SK-N-SH treated with all-trans-retinoic acid at 6 μM for 48 hours (cell line): ENCODE measurements around the gene SNX11.

Experiments
- ATAC-seq: fragments of 200-7000 bp; cut with Tn5 transposase; 3 replicates; pipeline ENCODE4 v1.9.1; 2020; ENCODE audit warnings: mild to moderate bottlenecking, moderate library complexity
- ARNTL ChIP-seq: fragments of 450-650 bp; formaldehyde crosslinking; IDR thresholded peaks from 2 replicates; pipeline ENCODE4 v1.5.0; 2020; ENCODE audit warnings: low read depth, mild to moderate bottlenecking, moderate library complexity, borderline replicate concordance
- BACH2 ChIP-seq: fragments of 250-450 bp; sonication (Bioruptor Pico); IDR thresholded peaks from 2 replicates; pipeline ENCODE4 v1.9.0; 2021; ENCODE audit warnings: mild to moderate bottlenecking, borderline replicate concordance
- CSDC2 ChIP-seq: fragments of 250-450 bp; sonication (Bioruptor Pico); IDR thresholded peaks from 2 replicates; pipeline ENCODE4 v1.5.0; 2020; ENCODE audit warnings: mild to moderate bottlenecking, moderate library complexity
- ESRRG ChIP-seq: fragments of 250-450 bp; sonication (Bioruptor Pico); IDR thresholded peaks from 2 replicates; pipeline ENCODE4 v1.6.1; 2021; ENCODE audit warnings: mild to moderate bottlenecking
- GLIS3 ChIP-seq: fragments of 250-450 bp; sonication (Bioruptor Pico); IDR thresholded peaks from 2 replicates; pipeline ENCODE4 v1.5.0; 2020; ENCODE audit warnings: mild to moderate bottlenecking, moderate library complexity
- ISL1 ChIP-seq: fragments of 250-450 bp; sonication (Bioruptor Pico); IDR thresholded peaks from 2 replicates; pipeline ENCODE4 v2.1.2; 2022; ENCODE audit warnings: mild to moderate bottlenecking, moderate library complexity
- PPARA ChIP-seq: fragments of 250-450 bp; sonication (Bioruptor Pico); IDR thresholded peaks from 2 replicates; pipeline ENCODE4 v1.5.0; 2020; ENCODE audit warnings: mild to moderate bottlenecking, borderline replicate concordance
- RARB ChIP-seq: fragments of 250-450 bp; sonication (Bioruptor Pico); IDR thresholded peaks from 2 replicates; pipeline ENCODE4 v1.8.0; 2021; ENCODE audit warnings: mild to moderate bottlenecking, moderate library complexity
- SNAI2 ChIP-seq: fragments of 250-450 bp; sonication (Bioruptor Pico); IDR thresholded peaks from 2 replicates; pipeline ENCODE4 v1.5.0; 2020; ENCODE audit warnings: mild to moderate bottlenecking, moderate library complexity
- TCF4 ChIP-seq: fragments of 250-450 bp; sonication (Bioruptor Pico); IDR thresholded peaks from 2 replicates; pipeline ENCODE4 v1.8.0; 2021; ENCODE audit warnings: mild to moderate bottlenecking, moderate library complexity, borderline replicate concordance
- TOX ChIP-seq: fragments of 250-450 bp; sonication (Bioruptor Pico); IDR thresholded peaks from 2 replicates; pipeline ENCODE4 v1.8.0; 2021; ENCODE audit warnings: mild to moderate bottlenecking, moderate library complexity, borderline replicate concordance
- ZFP3 ChIP-seq: fragments of 250-450 bp; sonication (Bioruptor Pico); IDR thresholded peaks from 2 replicates; pipeline ENCODE4 v1.5.0; 2020; ENCODE audit warnings: mild to moderate bottlenecking, moderate library complexity
- ZFP30 ChIP-seq: fragments of 450-650 bp; formaldehyde crosslinking; IDR thresholded peaks from 2 replicates; pipeline ENCODE4 v1.5.0; 2022; ENCODE audit warnings: mild to moderate bottlenecking, moderate library complexity
- ZNF565 ChIP-seq: fragments of 450-650 bp; formaldehyde crosslinking; conservative IDR thresholded peaks from 2 replicates; pipeline ENCODE4 v1.5.0; 2020; ENCODE audit warnings: low read depth, mild to moderate bottlenecking, moderate library complexity
- ZNF8 ChIP-seq: fragments of 450-650 bp; formaldehyde crosslinking; IDR thresholded peaks from 2 replicates; pipeline ENCODE4 v1.5.0; 2020; ENCODE audit warnings: mild to moderate bottlenecking, moderate library complexity
- TF ChIP-seq, protein P1 (sequence below): fragments of 250-450 bp; sonication (Bioruptor Pico); IDR thresholded peaks from 2 replicates; pipeline ENCODE4 v1.8.0; 2021; ENCODE audit warnings: low read depth, mild to moderate bottlenecking, moderate library complexity, borderline replicate concordance
- TF ChIP-seq, protein P2 (sequence below): fragments of 250-450 bp; sonication (Bioruptor Pico); IDR thresholded peaks from 2 replicates; pipeline ENCODE4 v1.8.0; 2020; ENCODE audit warnings: mild to moderate bottlenecking, moderate library complexity, borderline replicate concordance
- TF ChIP-seq, protein P3 (sequence below): fragments of 250-450 bp; sonication (Bioruptor Pico); IDR thresholded peaks from 2 replicates; pipeline ENCODE4 v1.5.0; 2020; ENCODE audit warnings: mild to moderate bottlenecking, moderate library complexity
- TF ChIP-seq, protein P4 (sequence below): fragments of 250-450 bp; sonication (Bioruptor Pico); IDR thresholded peaks from 2 replicates; pipeline ENCODE4 v1.5.1; 2021; ENCODE audit warnings: mild to moderate bottlenecking, moderate library complexity

The SNX11 gene

DNA sequence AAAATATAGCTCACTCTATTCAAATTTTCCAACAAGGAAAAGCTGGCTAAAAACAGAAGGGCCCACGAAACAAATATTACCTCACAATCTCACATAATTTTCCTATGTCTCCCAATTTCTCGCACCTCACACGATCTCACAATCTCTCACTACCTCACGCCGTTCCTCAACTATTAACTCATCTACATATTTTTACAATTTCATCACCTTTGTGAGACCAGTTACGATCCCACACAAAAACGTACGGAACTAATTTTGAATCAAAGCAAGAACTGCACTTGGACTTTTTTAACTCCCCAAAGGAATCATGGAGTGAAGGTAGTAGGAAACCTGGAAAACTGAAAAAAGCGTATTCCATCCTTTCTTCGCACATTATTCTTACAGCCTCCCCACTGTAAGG lies 7.4 kb upstream of the SNX11 start:
- TF ChIP-seq ZFP30, result no peak
- no peak for TF ChIP-seq ISL1 (CRISPR knock-in tag)
- TF ChIP-seq, protein P1, sequence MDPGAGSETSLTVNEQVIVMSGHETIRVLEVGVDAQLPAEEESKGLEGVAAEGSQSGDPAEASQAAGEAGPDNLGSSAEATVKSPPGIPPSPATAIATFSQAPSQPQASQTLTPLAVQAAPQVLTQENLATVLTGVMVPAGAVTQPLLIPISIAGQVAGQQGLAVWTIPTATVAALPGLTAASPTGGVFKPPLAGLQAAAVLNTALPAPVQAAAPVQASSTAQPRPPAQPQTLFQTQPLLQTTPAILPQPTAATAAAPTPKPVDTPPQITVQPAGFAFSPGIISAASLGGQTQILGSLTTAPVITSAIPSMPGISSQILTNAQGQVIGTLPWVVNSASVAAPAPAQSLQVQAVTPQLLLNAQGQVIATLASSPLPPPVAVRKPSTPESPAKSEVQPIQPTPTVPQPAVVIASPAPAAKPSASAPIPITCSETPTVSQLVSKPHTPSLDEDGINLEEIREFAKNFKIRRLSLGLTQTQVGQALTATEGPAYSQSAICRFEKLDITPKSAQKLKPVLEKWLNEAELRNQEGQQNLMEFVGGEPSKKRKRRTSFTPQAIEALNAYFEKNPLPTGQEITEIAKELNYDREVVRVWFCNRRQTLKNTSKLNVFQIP (CRISPR knock-in tag), result no peak
- TF ChIP-seq PPARA (CRISPR knock-in tag), result no peak
- TF ChIP-seq BACH2 (CRISPR knock-in tag), result no peak
- no peak for TF ChIP-seq RARB (CRISPR knock-in tag)
- TF ChIP-seq TCF4 (CRISPR knock-in tag), result no peak
- no peak for TF ChIP-seq TOX
- TF ChIP-seq ZNF8 (CRISPR knock-in tag), result no peak
- TF ChIP-seq, protein P2, sequence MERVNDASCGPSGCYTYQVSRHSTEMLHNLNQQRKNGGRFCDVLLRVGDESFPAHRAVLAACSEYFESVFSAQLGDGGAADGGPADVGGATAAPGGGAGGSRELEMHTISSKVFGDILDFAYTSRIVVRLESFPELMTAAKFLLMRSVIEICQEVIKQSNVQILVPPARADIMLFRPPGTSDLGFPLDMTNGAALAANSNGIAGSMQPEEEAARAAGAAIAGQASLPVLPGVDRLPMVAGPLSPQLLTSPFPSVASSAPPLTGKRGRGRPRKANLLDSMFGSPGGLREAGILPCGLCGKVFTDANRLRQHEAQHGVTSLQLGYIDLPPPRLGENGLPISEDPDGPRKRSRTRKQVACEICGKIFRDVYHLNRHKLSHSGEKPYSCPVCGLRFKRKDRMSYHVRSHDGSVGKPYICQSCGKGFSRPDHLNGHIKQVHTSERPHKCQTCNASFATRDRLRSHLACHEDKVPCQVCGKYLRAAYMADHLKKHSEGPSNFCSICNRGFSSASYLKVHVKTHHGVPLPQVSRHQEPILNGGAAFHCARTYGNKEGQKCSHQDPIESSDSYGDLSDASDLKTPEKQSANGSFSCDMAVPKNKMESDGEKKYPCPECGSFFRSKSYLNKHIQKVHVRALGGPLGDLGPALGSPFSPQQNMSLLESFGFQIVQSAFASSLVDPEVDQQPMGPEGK (CRISPR knock-in tag), result no peak
- no peak for TF ChIP-seq ZNF565
- TF ChIP-seq CSDC2, result no peak
- ATAC-seq, result no peak

DNA sequence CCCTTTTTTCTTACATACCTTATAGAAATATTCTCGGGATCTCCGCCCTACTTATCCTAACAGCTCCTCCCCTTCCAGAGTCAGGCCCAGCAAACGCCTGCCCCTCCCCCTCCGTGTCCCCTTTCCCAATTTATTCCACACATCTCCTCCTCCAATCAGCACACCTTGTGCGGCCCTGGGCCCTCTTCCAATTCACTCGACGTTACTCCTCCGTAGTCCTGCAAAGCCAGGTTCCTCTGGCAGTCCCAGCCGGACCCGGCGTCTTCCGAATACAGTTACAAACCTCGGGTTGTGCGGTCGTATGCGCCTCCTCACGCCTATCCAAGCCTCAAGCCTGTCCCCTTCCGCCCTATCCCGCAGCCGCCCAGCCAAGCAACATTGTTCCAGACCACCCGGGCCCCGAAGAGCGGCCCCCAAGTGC lies 7.0 kb upstream of the SNX11 start:
- ATAC-seq, result peak; percentile 50
- TF ChIP-seq CSDC2, result no peak
- TF ChIP-seq RARB (CRISPR knock-in tag), result no peak
- TF ChIP-seq, protein P1 (CRISPR knock-in tag), result no peak
- no peak for TF ChIP-seq ARNTL (CRISPR knock-in tag)
- TF ChIP-seq PPARA (CRISPR knock-in tag), result no peak
- no peak for TF ChIP-seq ESRRG
- TF ChIP-seq, protein P2 (CRISPR knock-in tag), result no peak
- no peak for TF ChIP-seq GLIS3 (CRISPR knock-in tag)
- TF ChIP-seq, protein P3, sequence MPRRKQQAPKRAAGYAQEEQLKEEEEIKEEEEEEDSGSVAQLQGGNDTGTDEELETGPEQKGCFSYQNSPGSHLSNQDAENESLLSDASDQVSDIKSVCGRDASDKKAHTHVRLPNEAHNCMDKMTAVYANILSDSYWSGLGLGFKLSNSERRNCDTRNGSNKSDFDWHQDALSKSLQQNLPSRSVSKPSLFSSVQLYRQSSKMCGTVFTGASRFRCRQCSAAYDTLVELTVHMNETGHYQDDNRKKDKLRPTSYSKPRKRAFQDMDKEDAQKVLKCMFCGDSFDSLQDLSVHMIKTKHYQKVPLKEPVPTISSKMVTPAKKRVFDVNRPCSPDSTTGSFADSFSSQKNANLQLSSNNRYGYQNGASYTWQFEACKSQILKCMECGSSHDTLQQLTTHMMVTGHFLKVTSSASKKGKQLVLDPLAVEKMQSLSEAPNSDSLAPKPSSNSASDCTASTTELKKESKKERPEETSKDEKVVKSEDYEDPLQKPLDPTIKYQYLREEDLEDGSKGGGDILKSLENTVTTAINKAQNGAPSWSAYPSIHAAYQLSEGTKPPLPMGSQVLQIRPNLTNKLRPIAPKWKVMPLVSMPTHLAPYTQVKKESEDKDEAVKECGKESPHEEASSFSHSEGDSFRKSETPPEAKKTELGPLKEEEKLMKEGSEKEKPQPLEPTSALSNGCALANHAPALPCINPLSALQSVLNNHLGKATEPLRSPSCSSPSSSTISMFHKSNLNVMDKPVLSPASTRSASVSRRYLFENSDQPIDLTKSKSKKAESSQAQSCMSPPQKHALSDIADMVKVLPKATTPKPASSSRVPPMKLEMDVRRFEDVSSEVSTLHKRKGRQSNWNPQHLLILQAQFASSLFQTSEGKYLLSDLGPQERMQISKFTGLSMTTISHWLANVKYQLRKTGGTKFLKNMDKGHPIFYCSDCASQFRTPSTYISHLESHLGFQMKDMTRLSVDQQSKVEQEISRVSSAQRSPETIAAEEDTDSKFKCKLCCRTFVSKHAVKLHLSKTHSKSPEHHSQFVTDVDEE (CRISPR knock-in tag), result no peak
- no peak for TF ChIP-seq ZFP3 (CRISPR knock-in tag)
- no peak for TF ChIP-seq ISL1 (CRISPR knock-in tag)

DNA sequence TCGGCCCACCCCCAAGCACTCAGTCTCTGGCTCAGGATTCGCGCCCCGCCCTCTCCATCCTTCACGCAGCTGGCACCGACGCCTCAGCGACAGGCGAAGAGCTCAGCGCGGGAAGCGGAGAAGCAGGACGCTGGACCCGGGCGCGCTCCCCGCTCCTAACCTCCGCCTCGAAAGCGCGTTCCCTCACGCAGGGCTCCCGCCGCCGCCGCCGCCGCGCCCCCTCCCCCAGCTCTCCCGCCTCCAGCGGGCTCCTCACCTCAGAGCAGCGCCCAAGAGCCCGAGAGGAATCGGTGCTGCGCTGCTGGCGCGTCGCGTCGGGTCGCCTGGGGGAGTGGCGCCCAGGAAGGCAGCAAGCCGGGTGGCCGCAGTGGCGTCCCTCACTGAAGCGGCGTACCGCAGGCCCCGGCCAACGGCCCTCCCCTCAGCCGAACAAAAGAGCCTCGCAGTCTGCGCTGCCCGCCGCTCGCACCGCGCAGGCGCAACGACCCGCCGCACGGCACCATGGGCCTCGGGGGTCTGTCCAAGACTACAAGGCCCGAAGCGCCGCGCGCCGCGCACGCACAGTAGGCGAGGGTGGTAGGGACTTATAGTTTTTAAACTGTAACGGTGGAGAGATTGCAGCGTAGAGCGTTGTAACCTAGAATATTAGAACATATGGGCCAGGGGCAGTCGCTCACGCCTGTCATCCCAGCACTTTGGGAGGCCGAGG lies 6.4 kb upstream of the SNX11 start, which contains the start of gene CBX1:
Gene CBX1 (minus strand): TSS at position 467 of the 709 bp plus-strand sequence. CDS start 24,474 bp downstream, outside the sequence.
- ATAC-seq, result peak; percentile 98
- TF ChIP-seq SNAI2 (CRISPR knock-in tag), result no peak
- TF ChIP-seq TCF4 (CRISPR knock-in tag), result no peak
- peak; percentile 77 for TF ChIP-seq ZFP3 (CRISPR knock-in tag)
- 0 out of 2 replicates have a peak, but pooled peaks have one; percentile 68 for TF ChIP-seq GLIS3 (CRISPR knock-in tag)
- TF ChIP-seq, protein P2 (CRISPR knock-in tag), result no peak
- TF ChIP-seq, protein P1 (CRISPR knock-in tag), result 0 out of 2 replicates have a peak, but pooled peaks have one; percentile 34
- TF ChIP-seq, protein P4, sequence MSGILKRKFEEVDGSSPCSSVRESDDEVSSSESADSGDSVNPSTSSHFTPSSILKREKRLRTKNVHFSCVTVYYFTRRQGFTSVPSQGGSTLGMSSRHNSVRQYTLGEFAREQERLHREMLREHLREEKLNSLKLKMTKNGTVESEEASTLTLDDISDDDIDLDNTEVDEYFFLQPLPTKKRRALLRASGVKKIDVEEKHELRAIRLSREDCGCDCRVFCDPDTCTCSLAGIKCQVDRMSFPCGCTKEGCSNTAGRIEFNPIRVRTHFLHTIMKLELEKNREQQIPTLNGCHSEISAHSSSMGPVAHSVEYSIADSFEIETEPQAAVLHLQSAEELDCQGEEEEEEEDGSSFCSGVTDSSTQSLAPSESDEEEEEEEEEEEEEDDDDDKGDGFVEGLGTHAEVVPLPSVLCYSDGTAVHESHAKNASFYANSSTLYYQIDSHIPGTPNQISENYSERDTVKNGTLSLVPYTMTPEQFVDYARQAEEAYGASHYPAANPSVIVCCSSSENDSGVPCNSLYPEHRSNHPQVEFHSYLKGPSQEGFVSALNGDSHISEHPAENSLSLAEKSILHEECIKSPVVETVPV, result no peak
- no peak for TF ChIP-seq TOX
- TF ChIP-seq ESRRG, result no peak
